H9 (cell line): Measurements from ENCODE around the gene PTPRN2. TPM values are rescaled to one million over a fixed set of nuclear protein-coding genes. Genes with fewer than 3 reads are reported as not detected.

Experiments
- DNase-seq: peaks from one replicate; pipeline ENCODE4 v3.0.0-alpha.2; 2017
- H2AFZ ChIP-seq: one replicate; pipeline ENCODE4 v1.6.1; 2013; ENCODE audit warnings: mild to moderate bottlenecking, low read length, control low read depth, moderate library complexity
- H2AK5ac ChIP-seq: 2 replicates; pipeline ENCODE4 v1.6.1; 2013; ENCODE audit warnings: low read length, control low read depth, mixed read lengths; ENCODE audit not compliant: insufficient read length
- H2BK120ac ChIP-seq: one replicate; pipeline ENCODE4 v1.6.1; 2013; ENCODE audit warnings: low read depth, mild to moderate bottlenecking, low read length, control low read depth, inconsistent platforms; ENCODE audit not compliant: poor library complexity, severe bottlenecking
- H2BK12ac ChIP-seq: 2 replicates; pipeline ENCODE4 v1.6.1; 2013; ENCODE audit warnings: low read length, control low read depth, mixed read lengths, low read depth; ENCODE audit not compliant: insufficient read length
- H2BK15ac ChIP-seq: 2 replicates; pipeline ENCODE4 v1.6.1; 2013; ENCODE audit warnings: low read depth, low read length, control low read depth
- H2BK20ac ChIP-seq: one replicate; pipeline ENCODE4 v1.6.1; 2013; ENCODE audit warnings: low read depth, mild to moderate bottlenecking, low read length, control low read depth, inconsistent platforms; ENCODE audit not compliant: poor library complexity, severe bottlenecking
- H2BK5ac ChIP-seq: 2 replicates; pipeline ENCODE4 v1.6.1; 2013; ENCODE audit warnings: low read length, control low read depth, mixed read lengths; ENCODE audit not compliant: insufficient read length
- H3K14ac ChIP-seq: 2 replicates; pipeline ENCODE4 v1.6.1; 2013; ENCODE audit warnings: low read length, control low read depth; ENCODE audit not compliant: insufficient read depth
- H3K18ac ChIP-seq: 2 replicates; pipeline ENCODE4 v1.6.1; 2013; ENCODE audit warnings: low read depth, mild to moderate bottlenecking, mixed read lengths, low read length, control low read depth; ENCODE audit not compliant: insufficient read length
- H3K23ac ChIP-seq: 2 replicates; pipeline ENCODE4 v1.6.1; 2013; ENCODE audit warnings: low read length, control low read depth, mixed read lengths, low read depth; ENCODE audit not compliant: insufficient read length
- H3K23me2 ChIP-seq: 2 replicates; pipeline ENCODE4 v1.6.1; 2013; ENCODE audit warnings: low read depth, mild to moderate bottlenecking, mixed read lengths, low read length, control low read depth; ENCODE audit not compliant: insufficient read length, poor library complexity, severe bottlenecking
- H3K27ac ChIP-seq: 2 replicates; pipeline ENCODE4 v1.5.1; 2013; ENCODE audit warnings: low read length, control low read depth, mixed read lengths, low read depth; ENCODE audit not compliant: insufficient read length
- H3K27me3 ChIP-seq: 2 replicates; pipeline ENCODE4 v1.6.1; 2013; ENCODE audit warnings: low read length, control low read depth, inconsistent platforms; ENCODE audit not compliant: insufficient read depth
- H3K4ac ChIP-seq: 2 replicates; pipeline ENCODE4 v1.6.1; 2013; ENCODE audit warnings: low read depth, mild to moderate bottlenecking, control low read depth, inconsistent platforms, low read length, moderate library complexity
- H3K4me1 ChIP-seq: 2 replicates; pipeline ENCODE4 v1.6.1; 2013; ENCODE audit warnings: low read length, control low read depth, inconsistent platforms; ENCODE audit not compliant: insufficient read depth
- H3K4me2 ChIP-seq: 2 replicates; pipeline ENCODE4 v1.6.1; 2013; ENCODE audit warnings: low read length, control low read depth, mixed read lengths; ENCODE audit not compliant: insufficient read length, insufficient read depth
- H3K56ac ChIP-seq: 2 replicates; pipeline ENCODE4 v1.6.1; 2013; ENCODE audit warnings: low read depth, mild to moderate bottlenecking, mixed read lengths, low read length, control low read depth; ENCODE audit not compliant: insufficient read length
- H3K79me1 ChIP-seq: 2 replicates; pipeline ENCODE4 v1.6.1; 2013; ENCODE audit warnings: low read depth, mild to moderate bottlenecking, moderate library complexity, low read length, control low read depth, inconsistent platforms; ENCODE audit not compliant: insufficient read depth, poor library complexity, severe bottlenecking
- H3K79me2 ChIP-seq: 2 replicates; pipeline ENCODE4 v1.6.1; 2013; ENCODE audit warnings: low read length, control low read depth, inconsistent platforms; ENCODE audit not compliant: insufficient read depth
- H3K9ac ChIP-seq: 2 replicates; pipeline ENCODE4 v1.6.1; 2013; ENCODE audit warnings: low read length, control low read depth, mixed read lengths; ENCODE audit not compliant: insufficient read length; ENCODE audit errors: extremely low read depth
- H3K9me3 ChIP-seq: one replicate; pipeline ENCODE4 v1.6.1; 2013; ENCODE audit warnings: low read depth, low read length, inconsistent platforms; ENCODE audit not compliant: control insufficient read depth
- H3T11ph ChIP-seq: one replicate; pipeline ENCODE4 v1.6.1; 2013; ENCODE audit warnings: mild to moderate bottlenecking, low read length, control low read depth, inconsistent platforms
- H4K20me1 ChIP-seq: one replicate; pipeline ENCODE4 v1.6.1; 2013; ENCODE audit not compliant: control insufficient read depth, insufficient read length, insufficient read depth
- H4K5ac ChIP-seq: 2 replicates; pipeline ENCODE4 v1.6.1; 2013; ENCODE audit warnings: low read depth, mild to moderate bottlenecking, mixed read lengths, low read length, control low read depth; ENCODE audit not compliant: insufficient read length
- H4K8ac ChIP-seq: replicated peaks from 2 replicates; pipeline ENCODE4 v1.6.1; 2013; ENCODE audit warnings: low read length, control low read depth, mixed read lengths, low read depth; ENCODE audit not compliant: insufficient read length
- H4K91ac ChIP-seq: 2 replicates; pipeline ENCODE4 v1.6.1; 2013; ENCODE audit warnings: low read depth, mild to moderate bottlenecking, moderate library complexity, mixed read lengths, low read length, control low read depth; ENCODE audit not compliant: insufficient read length
- H3K27ac Mint-ChIP-seq, 3 experiments: 2 replicates in 2 of 3; 3 replicates in 1 of 3; pipeline ENCODE4 v1.8.0; 2020 to 2021; ENCODE audit warnings: mixed read lengths in 3 of 3, mild to moderate bottlenecking in 1 of 3, moderate library complexity in 1 of 3
- H3K27me3 Mint-ChIP-seq: 2 replicates; pipeline ENCODE4 v1.8.0; 2021; ENCODE audit warnings: low read depth, mild to moderate bottlenecking, moderate library complexity, mixed read lengths
- H3K36me3 Mint-ChIP-seq, 3 experiments: 2 replicates in 2 of 3; 3 replicates in 1 of 3; pipeline ENCODE4 v1.8.0; 2020 to 2021; ENCODE audit warnings: low read depth in 3 of 3, mixed read lengths in 3 of 3; ENCODE audit not compliant: insufficient read depth in 1 of 3
- H3K4me1 Mint-ChIP-seq, 2 experiments: 2 replicates each; pipeline ENCODE4 v1.8.0; 2020; ENCODE audit warnings: mixed read lengths in 2 of 2
- H3K4me3 Mint-ChIP-seq, 2 experiments: 2 replicates in 1 of 2; 3 replicates in 1 of 2; pipeline ENCODE4 v1.8.0; 2020 to 2021; ENCODE audit warnings: mild to moderate bottlenecking in 2 of 2, mixed read lengths in 2 of 2, moderate library complexity in 1 of 2
- H3K9me3 Mint-ChIP-seq, 2 experiments: 2 replicates in 1 of 2; 3 replicates in 1 of 2; pipeline ENCODE4 v1.8.0; 2020; ENCODE audit warnings: mild to moderate bottlenecking in 2 of 2, mixed read lengths in 2 of 2, moderate library complexity in 1 of 2
- WGBS: extraction: QIAGEN DNeasy Blood & Tissue Kit; methylation state at CpG from one replicate; pipeline ENCODE4 v1.1.7; 2013; ENCODE audit warnings: missing lambda C conversion rate, low lambda C conversion rate, mixed read lengths; ENCODE audit not compliant: insufficient read length; ENCODE audit errors: extremely low coverage; 5-methylcytosine and 5-hydroxymethylcytosine counted together
- long read RNA-seq: library from polyadenylated mRNA; unstranded; transcript quantifications from one replicate; pipeline ENCODE4 v2.0.0, GENCODE V29; 2020
- total RNA-seq: library from RNA; stranded (reverse); gene quantifications from 2 replicates; pipeline ENCODE4 v1.2.1, GENCODE V29; 2021
- TF ChIP-seq, protein P1 (sequence below): fragments of 200-600 bp; sonication (generic); conservative IDR thresholded peaks from 3 replicates; pipeline ENCODE4 v1.8.0; 2021; ENCODE audit warnings: antibody characterized with exemption, mild to moderate bottlenecking

Gene PTPRN2
- 5.2 and 5.7 TPM in 2 replicates for total RNA-seq
- long read RNA-seq, partial matches to known transcripts: 2 of 11 reads
- long read RNA-seq, other reads (novel, unspliced or antisense): 9 of 11 reads

DNA sequence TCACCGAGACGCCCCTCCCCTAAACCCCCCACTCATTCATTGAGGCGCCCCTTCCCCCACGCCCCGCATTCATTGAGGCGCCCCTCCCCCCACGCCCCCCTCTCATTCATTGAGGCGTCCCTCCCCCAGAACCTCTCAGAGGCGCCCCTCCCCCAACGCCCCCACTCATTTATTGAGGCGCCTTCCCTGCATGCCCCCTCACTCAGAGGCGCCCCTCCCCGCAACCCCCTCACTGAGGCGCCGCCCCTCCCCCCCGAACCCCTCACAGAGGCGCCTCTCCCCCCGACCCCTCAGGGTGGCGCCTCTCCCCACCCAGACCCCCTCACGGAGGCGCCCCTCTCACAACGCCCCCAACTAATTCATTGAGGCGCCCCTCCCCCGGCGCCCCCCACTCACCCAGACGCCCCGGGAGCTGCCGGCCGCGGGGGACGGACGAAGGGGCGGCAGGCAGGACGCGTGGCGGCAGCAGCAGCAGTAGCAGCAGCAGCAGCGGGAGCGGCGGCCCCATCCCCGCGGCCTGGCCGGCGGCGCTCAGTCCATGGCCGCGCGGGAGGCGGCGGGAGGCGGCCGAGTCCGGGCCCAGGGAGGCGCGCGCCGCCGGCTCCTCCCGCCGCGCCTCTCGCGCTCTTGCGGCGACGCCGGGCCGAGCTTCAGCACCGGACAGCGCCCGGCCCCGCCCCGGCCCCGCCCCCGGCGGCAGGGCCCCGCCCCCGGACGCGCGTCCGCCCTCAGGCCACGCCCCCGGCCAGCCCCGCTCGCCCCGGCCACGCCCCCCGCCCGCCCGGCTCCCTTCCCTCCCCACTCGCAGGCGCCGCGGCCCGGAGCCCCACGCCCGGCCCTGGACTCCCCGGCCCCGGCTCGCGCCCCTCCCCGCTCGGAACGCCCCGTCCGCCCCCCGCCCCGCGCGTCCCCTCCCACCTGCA, at the start of gene PTPRN2:
Gene PTPRN2 (minus strand): TSS at position 662 of the 923 bp plus-strand sequence.
- H3K9ac ChIP-seq: no peak within 1 kb of the TSS

More for the DNA sequence above, at the start of gene PTPRN2:
- no peaks in the 10 kb centered on the region for H4K20me1 ChIP-seq
- no peak within 1 kb of the TSS for H3K23ac ChIP-seq
- no peak within 1 kb of the TSS for H3K56ac ChIP-seq
- DNase-seq: peak; percentile 66
- Mint-ChIP-seq H3K4me1 (peaks cover 16 to 35% of the 10 kb centered on the region in 2 experiments), H3K27ac (no peak within 1 kb of the TSS), H3K36me3 (no peaks in the 10 kb centered on the region; a peak in 1 of 7 replicates), H3K9me3 (no peaks in the 10 kb centered on the region; a peak in 1 of 5 replicates), H3K4me3 (peak within 1 kb of the TSS; percentile 49 to 82), H3K27me3 (peaks cover 40% of the 10 kb centered on the region)
- H3K27me3 ChIP-seq: peaks cover 43% of the 10 kb centered on the region; the same call in 1 of the 2 replicates
- H2AK5ac ChIP-seq: no peak within 1 kb of the TSS
- TF ChIP-seq, protein P1, sequence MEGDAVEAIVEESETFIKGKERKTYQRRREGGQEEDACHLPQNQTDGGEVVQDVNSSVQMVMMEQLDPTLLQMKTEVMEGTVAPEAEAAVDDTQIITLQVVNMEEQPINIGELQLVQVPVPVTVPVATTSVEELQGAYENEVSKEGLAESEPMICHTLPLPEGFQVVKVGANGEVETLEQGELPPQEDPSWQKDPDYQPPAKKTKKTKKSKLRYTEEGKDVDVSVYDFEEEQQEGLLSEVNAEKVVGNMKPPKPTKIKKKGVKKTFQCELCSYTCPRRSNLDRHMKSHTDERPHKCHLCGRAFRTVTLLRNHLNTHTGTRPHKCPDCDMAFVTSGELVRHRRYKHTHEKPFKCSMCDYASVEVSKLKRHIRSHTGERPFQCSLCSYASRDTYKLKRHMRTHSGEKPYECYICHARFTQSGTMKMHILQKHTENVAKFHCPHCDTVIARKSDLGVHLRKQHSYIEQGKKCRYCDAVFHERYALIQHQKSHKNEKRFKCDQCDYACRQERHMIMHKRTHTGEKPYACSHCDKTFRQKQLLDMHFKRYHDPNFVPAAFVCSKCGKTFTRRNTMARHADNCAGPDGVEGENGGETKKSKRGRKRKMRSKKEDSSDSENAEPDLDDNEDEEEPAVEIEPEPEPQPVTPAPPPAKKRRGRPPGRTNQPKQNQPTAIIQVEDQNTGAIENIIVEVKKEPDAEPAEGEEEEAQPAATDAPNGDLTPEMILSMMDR: no peak
- no peak within 1 kb of the TSS for H2BK12ac ChIP-seq
- H3K4me2 ChIP-seq: peak within 1 kb of the TSS; percentile 19
- no peak within 1 kb of the TSS for H2BK20ac ChIP-seq
- H3K27ac ChIP-seq: no peak within 1 kb of the TSS
- H3K23me2 ChIP-seq: peaks cover 3% of the 10 kb centered on the region
- no peak within 1 kb of the TSS for H4K5ac ChIP-seq
- no peaks in the 10 kb centered on the region for H3K4me1 ChIP-seq
- no peaks in the 10 kb centered on the region for H3K9me3 ChIP-seq
- H2BK15ac ChIP-seq: no peak within 1 kb of the TSS
- no peaks in the 10 kb centered on the region for H3K79me1 ChIP-seq
- no peak within 1 kb of the TSS for H2AFZ ChIP-seq
- H3K14ac ChIP-seq: no peak within 1 kb of the TSS; the same call in 1 of the 2 replicates
- no CpG with 5 or more reads among the region's 110 CpGs for WGBS
- no peak within 1 kb of the TSS for H2BK5ac ChIP-seq
- H4K8ac ChIP-seq: no peak within 1 kb of the TSS
- no peaks in the 10 kb centered on the region for H3K79me2 ChIP-seq
- H4K91ac ChIP-seq: no peak within 1 kb of the TSS
- no peak within 1 kb of the TSS for H3K4ac ChIP-seq
- no peak within 1 kb of the TSS for H3T11ph ChIP-seq
- no peak within 1 kb of the TSS for H2BK120ac ChIP-seq
- no peak within 1 kb of the TSS for H3K18ac ChIP-seq
